Measurements from ENCODE around the gene KRTAP4-7. TPM values are rescaled to one million over a fixed set of nuclear protein-coding genes. Genes with fewer than 3 reads are reported as not detected.
A peak's percentile ranks its signal among the peaks of the same experiment; 100 is the strongest.
"Not testable (repeated sequence)": the region's sequence is repeated elsewhere in the genome, so short reads cannot be mapped to it uniquely, and the experiment has no call there.

Gene KRTAP4-7
- not detected for total RNA-seq

GRCh38 chr17:41084100-41084856, at the start of gene KRTAP4-7:
KRTAP4-7 (plus strand) TSS chr17:41084150; CDS start chr17:41084207, 57 bp downstream.
- DNase-seq (ENCODE audit: low spot score); ATAC-seq; intact Hi-C loops (cut with DNase I): not testable (repeated sequence)

GRCh38 chr17:41034346-41034935, 49.5 kb upstream of the KRTAP4-7 start, which contains the start of gene KRTAP1-3:
KRTAP1-3 (minus strand) TSS chr17:41034874; CDS start chr17:41034821, 53 bp downstream.
- intact Hi-C loops (cut with DNase I); DNase-seq (ENCODE audit: low spot score); ATAC-seq: not testable (repeated sequence)

- intact Hi-C loops (cut with DNase I), result no loop called here
- ATAC-seq, result no peak
- no peak for DNase-seq (ENCODE audit: low spot score)
These were observed 46.0 kb upstream of the KRTAP4-7 start for GRCh38 chr17:41037853-41038350.

DNA sequence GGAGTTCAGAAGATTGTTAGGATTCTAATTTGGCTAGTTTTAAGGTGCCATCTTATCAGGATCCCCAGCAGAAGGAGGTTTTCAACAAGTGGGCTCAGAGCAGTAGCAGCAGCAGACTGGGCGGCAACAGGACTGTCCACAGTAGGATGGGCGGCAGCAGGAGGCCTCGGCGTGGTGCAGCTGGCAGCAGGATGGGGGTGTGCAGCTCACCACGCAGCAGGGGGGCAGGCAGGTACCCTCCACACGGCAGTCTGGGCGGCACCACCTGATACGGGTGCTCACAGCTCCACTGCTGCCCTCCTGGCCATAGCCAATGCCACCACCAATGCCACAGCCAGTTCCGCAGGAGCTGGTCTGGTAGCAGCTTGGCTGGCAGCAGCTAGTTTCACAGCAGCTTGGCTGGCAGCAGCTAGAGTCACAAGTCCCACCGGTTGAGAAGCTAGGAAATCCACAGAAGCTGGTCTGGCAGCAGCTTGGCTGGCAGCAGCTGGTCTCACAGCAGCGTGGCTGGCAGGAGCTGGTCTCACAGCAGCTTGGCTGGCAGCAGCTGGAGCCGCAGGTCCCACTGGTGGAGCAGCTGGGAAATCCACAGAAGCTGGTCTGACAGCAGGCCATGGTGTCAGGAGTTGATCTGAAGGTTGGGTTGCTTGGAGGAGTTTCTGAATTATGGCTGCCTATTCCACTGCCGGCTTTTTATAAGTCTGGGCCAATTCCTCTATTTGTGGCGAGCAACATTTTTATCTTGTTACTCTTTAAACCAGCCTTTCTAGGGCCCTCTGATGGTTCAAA, 43.0 kb upstream of the KRTAP4-7 start, which contains the start of gene KRTAP1-1:
TSS of gene KRTAP1-1 (minus strand) at position 668 of the 789 bp plus-strand sequence. CDS start at position 615, 53 bp downstream.
- ATAC-seq; intact Hi-C loops (cut with DNase I); DNase-seq (ENCODE audit: low spot score): not testable (repeated sequence)

- intact Hi-C loops (cut with DNase I), result no loop called here
- no peak for ATAC-seq
These were observed 41.0 kb upstream of the KRTAP4-7 start for GRCh38 chr17:41042953-41043352.

DNA sequence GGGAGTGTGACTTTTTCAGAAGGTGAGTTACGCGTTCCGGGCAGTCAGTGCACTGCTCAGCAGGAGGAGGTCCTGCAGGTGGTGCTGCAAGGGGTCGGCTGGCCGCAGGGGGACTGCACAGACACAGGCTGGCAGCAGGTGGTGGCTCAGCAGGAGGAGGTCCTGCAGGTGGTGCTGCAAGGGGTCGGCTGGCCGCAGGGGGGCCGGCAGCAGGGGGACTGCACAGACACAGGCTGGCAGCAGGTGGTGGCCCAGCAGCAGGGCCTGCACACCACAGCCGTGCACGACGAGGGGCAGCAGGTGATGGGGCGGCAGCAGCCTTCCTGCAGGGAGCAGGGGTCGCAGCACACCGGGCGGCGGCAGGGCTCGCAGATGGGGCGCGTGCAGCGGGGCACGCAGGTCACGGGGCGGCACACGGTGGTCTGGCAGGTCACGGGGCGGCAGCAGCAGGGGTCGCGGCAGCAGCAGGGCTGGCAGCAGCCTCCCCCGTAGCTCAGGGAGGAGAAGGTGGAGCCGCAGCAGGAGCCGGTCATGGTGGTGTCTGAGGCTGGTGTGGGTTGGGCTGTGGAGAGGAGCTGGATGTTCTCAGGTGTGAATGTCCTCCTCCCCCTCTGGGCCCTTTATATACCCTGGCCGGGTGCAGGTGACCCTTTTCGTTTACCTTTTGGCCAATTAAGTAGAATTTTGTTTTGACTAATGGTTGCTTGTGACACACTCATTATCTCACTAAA, 37.0 kb upstream of the KRTAP4-7 start, which contains the start of gene KRTAP2-1:
TSS of gene KRTAP2-1 (minus strand) at position 582 of the 731 bp plus-strand sequence. CDS start at position 533, 49 bp downstream.
- intact Hi-C loops (cut with DNase I); ATAC-seq: not testable (repeated sequence)

More at GRCh38 chr17:41042953-41043352, 41.0 kb upstream of the KRTAP4-7 start:
- no peak for DNase-seq (ENCODE audit: low spot score)

GRCh38 chr17:41048441-41048840, 35.5 kb upstream of the KRTAP4-7 start:
- intact Hi-C loops (cut with DNase I), result no loop called here
- DNase-seq (ENCODE audit: low spot score) (no peak), ATAC-seq (no peak)

More for the DNA sequence above, 37.0 kb upstream of the KRTAP4-7 start, which contains the start of gene KRTAP2-1:
- not testable (repeated sequence) for DNase-seq (ENCODE audit: low spot score)

DNA sequence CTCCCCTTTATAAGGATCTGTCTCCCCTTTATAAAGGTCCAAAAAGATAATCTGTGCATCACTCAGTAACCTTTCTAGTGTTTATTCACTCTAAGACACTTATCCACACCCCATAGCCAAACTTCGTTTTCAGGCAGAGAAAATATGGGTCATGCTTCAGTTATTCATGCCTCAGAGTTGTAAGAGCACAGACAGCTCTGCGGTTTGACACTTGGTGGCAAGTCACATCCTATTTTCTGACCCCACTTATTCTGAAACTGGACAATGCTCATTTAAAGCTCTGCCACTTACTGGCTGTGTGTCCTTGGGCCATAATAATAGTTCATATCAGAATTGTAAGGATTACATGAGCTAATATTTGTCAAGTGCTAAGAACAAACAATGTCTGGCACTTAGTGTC, 34.8 kb upstream of the KRTAP4-7 start:
- no peak for ATAC-seq
- DNase-seq (ENCODE audit: low spot score), result no peak
- intact Hi-C loops (cut with DNase I), result no loop called here

DNA sequence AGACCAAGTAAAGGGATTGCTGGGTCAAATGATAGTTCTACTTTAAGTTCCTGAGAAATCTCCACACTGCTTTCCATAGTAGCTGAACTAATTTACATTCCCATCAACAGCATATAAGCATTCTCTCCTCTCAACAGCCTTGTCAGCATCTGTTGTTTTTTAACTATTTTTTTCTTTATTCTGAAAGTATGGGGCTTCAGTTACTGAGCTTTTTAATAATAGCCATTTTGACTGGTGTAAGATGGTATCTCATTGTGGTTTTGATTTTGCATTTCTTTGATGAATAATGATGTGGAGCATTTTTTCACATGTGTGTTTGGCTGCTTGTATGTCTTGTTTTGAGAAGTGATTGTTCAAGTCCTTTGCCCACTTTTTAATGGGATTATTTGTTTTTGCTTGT, 31.4 kb upstream of the KRTAP4-7 start:
- no peak for DNase-seq (ENCODE audit: low spot score)
- no peak for ATAC-seq
- intact Hi-C loops (cut with DNase I), result no loop called here

DNA sequence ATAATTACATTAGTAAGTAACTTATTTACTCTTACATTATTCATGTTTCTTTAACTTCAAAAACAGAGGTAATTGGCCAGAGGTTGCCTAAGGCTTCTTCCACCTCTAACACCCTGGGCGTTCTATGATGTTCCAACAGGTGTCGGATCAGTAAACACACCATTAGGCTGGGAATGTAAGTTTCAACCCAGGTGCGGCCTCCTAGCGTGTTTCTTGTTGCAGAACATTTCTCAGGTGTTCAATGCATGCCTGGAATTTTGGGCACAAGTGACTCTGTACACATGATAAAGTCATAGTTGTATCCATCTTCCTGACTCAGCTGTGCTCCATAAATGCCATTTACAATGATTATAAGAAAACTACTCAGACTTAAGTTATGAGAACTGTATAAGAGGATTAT, 29.9 kb upstream of the KRTAP4-7 start:
- intact Hi-C loops (cut with DNase I), result no loop called here
- ATAC-seq, result no peak
- DNase-seq (ENCODE audit: low spot score), result no peak

GRCh38 chr17:41054556-41054955, 29.4 kb upstream of the KRTAP4-7 start:
- intact Hi-C loops (cut with DNase I); ATAC-seq; DNase-seq (ENCODE audit: low spot score): not testable (repeated sequence)

- intact Hi-C loops (cut with DNase I); ATAC-seq; DNase-seq (ENCODE audit: low spot score): not testable (repeated sequence)
These were observed 28.8 kb upstream of the KRTAP4-7 start, which contains the start of gene KRTAP2-2 for GRCh38 chr17:41055130-41055529. KRTAP2-2 (minus strand) TSS chr17:41055230; CDS start chr17:41055211, 19 bp downstream.

GRCh38 chr17:41057547-41057946, 26.4 kb upstream of the KRTAP4-7 start:
- intact Hi-C loops (cut with DNase I), result no loop called here
- DNase-seq (ENCODE audit: low spot score) (no peak), ATAC-seq (no peak)

DNA sequence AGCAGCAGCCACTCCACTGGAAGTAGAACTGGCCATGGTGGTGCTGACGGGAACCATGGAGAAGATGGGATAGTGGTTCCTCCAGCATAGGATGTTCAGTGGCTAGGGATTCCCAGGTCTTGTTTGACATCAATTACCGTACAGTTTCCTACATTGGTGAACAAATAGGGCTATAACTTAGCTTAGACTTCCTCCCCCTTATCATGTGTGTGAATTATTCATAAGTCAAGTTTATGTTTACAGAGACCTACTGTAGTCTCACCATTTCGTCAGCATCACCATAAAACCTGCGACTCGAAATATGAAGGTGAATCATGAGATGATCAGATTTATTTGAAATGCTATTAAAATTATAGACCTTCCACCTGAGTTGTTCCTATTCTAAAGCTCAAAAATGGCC, 25.2 kb upstream of the KRTAP4-7 start:
- intact Hi-C loops (cut with DNase I), result no loop called here
- no peak for ATAC-seq

GRCh38 chr17:41059276-41060051, 24.5 kb upstream of the KRTAP4-7 start:
- ATAC-seq; DNase-seq (ENCODE audit: low spot score); intact Hi-C loops (cut with DNase I): not testable (repeated sequence)

More for the DNA sequence above, 25.2 kb upstream of the KRTAP4-7 start:
- no peak for DNase-seq (ENCODE audit: low spot score)

- ATAC-seq, result no peak
- no peak for DNase-seq (ENCODE audit: low spot score)
- intact Hi-C loops (cut with DNase I), result no loop called here
These were observed 23.8 kb upstream of the KRTAP4-7 start, which contains the start of gene KRTAP2-3 for GRCh38 chr17:41060052-41060604. KRTAP2-3 (minus strand) TSS chr17:41060114; CDS start chr17:41060050, 64 bp downstream.

DNA sequence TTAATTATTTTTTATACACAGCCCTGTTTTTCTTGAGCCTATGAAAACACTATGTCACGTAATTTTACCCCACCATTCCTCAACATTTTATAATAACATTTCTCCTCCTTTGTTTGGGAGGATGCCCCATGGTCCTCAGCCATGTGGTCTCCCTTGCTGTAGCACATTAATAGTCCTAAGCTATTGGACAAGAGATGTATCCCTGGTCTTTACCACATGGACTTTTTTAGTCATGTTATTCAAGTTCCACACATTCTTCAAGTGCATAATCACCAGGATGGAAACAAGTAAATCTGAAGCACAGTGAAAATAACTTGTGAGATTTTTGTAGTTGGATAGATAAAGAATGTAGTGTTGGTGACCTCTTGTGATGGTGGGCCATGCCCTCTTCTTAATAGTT, 22.0 kb upstream of the KRTAP4-7 start:
- ATAC-seq (peak; percentile 67), DNase-seq (ENCODE audit: low spot score) (no peak)
- intact Hi-C loops (cut with DNase I), result no loop called here
